Endothelial cell of umbilical vein (primary cell): ENCODE data around the gene LILRA2. TPM values are rescaled to one million over a fixed set of nuclear protein-coding genes. Genes with fewer than 3 reads are reported as not detected.

ENCODE experiments used
- Bru-seq: library from RNA; stranded (reverse); fragments of 400-500 nt; gene quantifications from one replicate; lab custom pipeline; 2021; lab: Mats Ljungman, UMichigan
- BruChase-seq, 2 experiments: library from RNA; stranded (reverse); fragments of 400-500 nt; gene quantifications; one replicate each; lab custom pipeline; 2021; lab: Mats Ljungman, UMichigan
- BruUV-seq: library from RNA; stranded (reverse); fragments of 400-500 nt; replicated peaks from 2 replicates; lab custom pipeline; 2021; lab: Mats Ljungman, UMichigan
- CTCF ChIA-PET: fragments of 300-600, 350-600 bp; sonication (Branson Sonifier 250); formaldehyde crosslinking; loops from one replicate; lab custom pipeline; 2021; ENCODE audit warnings: antibody characterized with exemption, inconsistent platforms; lab: Charles Lee
- POLR2A ChIA-PET: fragments of 300-600, 350-600 bp; sonication (Branson Sonifier 250); formaldehyde crosslinking; loops from one replicate; lab custom pipeline; 2021; ENCODE audit warnings: antibody characterized with exemption, inconsistent platforms; lab: Charles Lee
- DNase-seq: peaks from one replicate; pipeline ENCODE4 v3.0.0-alpha.2; 2011; ENCODE audit warnings: low read depth, low spot score
- FAIRE-seq: peaks from 2 replicates; lab custom pipeline; 2011; peaks lifted over from hg19 to GRCh38; lab: Jason Lieb, UNC
- H2AFZ ChIP-seq: 2 replicates; pipeline ENCODE4 v1.6.0; 2012; ENCODE audit warnings: low read depth, low read length, control low read depth, inconsistent platforms
- H3K27ac ChIP-seq: 2 replicates; pipeline ENCODE4 v1.5.1; 2011; ENCODE audit warnings: low read depth, mild to moderate bottlenecking, control low read depth, low read length, moderate library complexity; ENCODE audit not compliant: insufficient read depth
- H3K27me3 ChIP-seq, 2 experiments: 2 replicates each; pipeline versions ENCODE4 v1.6.0 to v1.6.1; 2011; ENCODE audit warnings: low read length in 2 of 2, mixed read lengths in 1 of 2; ENCODE audit not compliant: control insufficient read depth in 2 of 2, insufficient read depth in 2 of 2
- H3K36me3 ChIP-seq, 2 experiments: 2 replicates in 1 of 2; 3 replicates in 1 of 2; pipeline ENCODE4 v1.5.1; 2011; ENCODE audit warnings: low read length in 2 of 2, mild to moderate bottlenecking in 1 of 2, moderate library complexity in 1 of 2; ENCODE audit not compliant: control insufficient read depth in 2 of 2, insufficient read depth in 2 of 2; ENCODE audit errors: extremely low read depth in 1 of 2
- H3K4me1 ChIP-seq: 3 replicates; pipeline ENCODE4 v1.5.1; 2011; ENCODE audit warnings: mild to moderate bottlenecking, low read length; ENCODE audit not compliant: control insufficient read depth, insufficient read depth; ENCODE audit errors: extremely low read depth
- H3K4me2 ChIP-seq: 2 replicates; pipeline ENCODE4 v1.6.1; 2011; ENCODE audit warnings: low read length, control low read depth, mixed read lengths; ENCODE audit not compliant: insufficient read depth
- H3K4me3 ChIP-seq, 3 experiments: fragments of 200-600 bp in 1 of 3; sonication (generic), shearing (Covaris generic) in 1 of 3; replicated peaks in 1 of 3; 2 replicates each; pipeline ENCODE4 v1.5.1; 2011 to 2016; ENCODE audit warnings: control low read depth in 3 of 3, low read length in 3 of 3, mild to moderate bottlenecking in 2 of 3, inconsistent platforms in 1 of 3, low read depth in 1 of 3, moderate library complexity in 1 of 3; ENCODE audit not compliant: insufficient read depth in 1 of 3
- H3K79me2 ChIP-seq: 2 replicates; pipeline ENCODE4 v1.6.0; 2012; ENCODE audit warnings: low read length, inconsistent platforms; ENCODE audit not compliant: control insufficient read depth, insufficient read depth
- H3K9ac ChIP-seq: replicated peaks from 2 replicates; pipeline ENCODE3; 2011; ENCODE audit warnings: low read length, control low read depth; ENCODE audit not compliant: insufficient read depth; ENCODE audit errors: extremely low read depth
- H3K9me1 ChIP-seq: replicated peaks from 3 replicates; pipeline ENCODE4 v1.6.0; 2011; ENCODE audit warnings: mild to moderate bottlenecking, low read length; ENCODE audit not compliant: control insufficient read depth, insufficient read depth; ENCODE audit errors: extremely low read depth
- H3K9me3 ChIP-seq: replicated peaks from 2 replicates; pipeline ENCODE4 v1.5.1; 2012; ENCODE audit warnings: low read length, inconsistent platforms; ENCODE audit not compliant: control insufficient read depth, insufficient read depth
- H4K20me1 ChIP-seq: replicated peaks from 2 replicates; pipeline ENCODE3; 2011; ENCODE audit warnings: mild to moderate bottlenecking, low read length; ENCODE audit not compliant: control insufficient read depth, insufficient read depth; ENCODE audit errors: extremely low read depth
- EZH2 ChIP-seq: IDR thresholded peaks from 2 replicates; pipeline ENCODE4 v1.6.1; 2012; ENCODE audit warnings: borderline replicate concordance, low read depth, mild to moderate bottlenecking, moderate library complexity, low read length, inconsistent platforms; ENCODE audit not compliant: severe bottlenecking
- FOS ChIP-seq: IDR thresholded peaks from 2 replicates; pipeline ENCODE4 v1.6.1; 2011; ENCODE audit warnings: mild to moderate bottlenecking, low read length, moderate library complexity, borderline replicate concordance; ENCODE audit not compliant: insufficient read depth
- GATA2 ChIP-seq: IDR thresholded peaks from 2 replicates; pipeline ENCODE4 v1.7.0; 2011; ENCODE audit warnings: low read depth, mild to moderate bottlenecking, moderate library complexity, mixed read lengths, low read length; ENCODE audit not compliant: insufficient read length, insufficient read depth
- JUN ChIP-seq: IDR thresholded peaks from 2 replicates; pipeline ENCODE4 v1.6.1; 2011; ENCODE audit warnings: borderline replicate concordance, low read depth; ENCODE audit not compliant: insufficient read length, insufficient read depth
- MYC ChIP-seq: IDR thresholded peaks from one replicate; pipeline ENCODE4 v1.6.1; 2011; ENCODE audit warnings: mild to moderate bottlenecking, low read depth, low read length
- POLR2A ChIP-seq: IDR thresholded peaks from 2 replicates; pipeline ENCODE4 v1.6.1; 2012; ENCODE audit warnings: low read depth, mild to moderate bottlenecking, control low read depth, low read length
- POLR2AphosphoS5 ChIP-seq: IDR thresholded peaks from 2 replicates; pipeline ENCODE4 v1.6.1; 2012; ENCODE audit warnings: low read depth, mild to moderate bottlenecking, control low read depth, low read length, moderate library complexity; ENCODE audit not compliant: insufficient read depth
- dilution Hi-C: fragments of 300-500 bp; cut with MboI; formaldehyde crosslinking; loops from one replicate; pipeline ENCODE4 v1.15.0; 2019; ENCODE audit warnings: low sequenced_read_pairs; ENCODE audit not compliant: extremely low pct_ligation_motif_present
- intact Hi-C: fragments of 100-400 bp; cut with micrococcal nuclease; formaldehyde crosslinking; loops from one replicate; pipeline ENCODE4 v1.10.0; 2022
- long read RNA-seq: library from polyadenylated mRNA; stranded (forward); transcript quantifications from one replicate; pipeline ENCODE4 v2.0.0, GENCODE V29; 2021
- polyA minus RNA-seq, 3 experiments: library from RNA; depleted of rRNA, polyadenylated mRNA; stranded (reverse); fragments of >200 nt; gene quantifications; 1 replicate in 1 of 3; 2 replicates in 2 of 3; pipeline ENCODE4 v1.2.3, GENCODE V29; 2011
- polyA plus RNA-seq, 4 experiments: library from polyadenylated mRNA; depleted of rRNA in 3 of 4; stranded (reverse) in 3 of 4; unstranded in 1 of 4; fragments of >200 nt; gene quantifications; 2 replicates each; pipeline versions ENCODE4 v1.2.1 to v1.2.3, GENCODE V29; 2011 to 2012; ENCODE audit warnings: missing spikeins in 1 of 4
- total RNA-seq: library from RNA; stranded (reverse); gene quantifications from 2 replicates; pipeline ENCODE4 v1.2.3, GENCODE V29; 2021
- TF ChIP-seq, protein P1 (sequence below): IDR thresholded peaks from 2 replicates; pipeline ENCODE4 v1.6.1; 2011; ENCODE audit not compliant: insufficient read depth, insufficient read length
- TF ChIP-seq, protein P2 (sequence below), 2 donors: IDR thresholded peaks; 1 replicate in 1 of 2; 2 replicates in 1 of 2; pipeline ENCODE4 v1.5.1; 2011; ENCODE audit warnings: low read length in 2 of 2, mild to moderate bottlenecking in 2 of 2, moderate library complexity in 2 of 2, control low read depth in 1 of 2, inconsistent platforms in 1 of 2, low read depth in 1 of 2; ENCODE audit not compliant: insufficient read depth in 1 of 2; ENCODE audit errors: extremely low read depth in 1 of 2

Gene LILRA2
- not detected in 2 replicates for total RNA-seq
- not detected in 2 replicates for polyA plus RNA-seq
- polyA plus RNA-seq (2011; cell fraction: cytosol; rRNA removed) = not detected in 2 replicates
- not detected in 2 replicates for polyA plus RNA-seq (2011; cell fraction: nucleus; rRNA removed)
- not detected in 2 replicates for polyA plus RNA-seq (2012)
- polyA minus RNA-seq = not detected in 2 replicates
- polyA minus RNA-seq (2011; cell fraction: cytosol; rRNA and poly(A)+ RNA removed) = not detected
- polyA minus RNA-seq (2011; cell fraction: nucleus; rRNA and poly(A)+ RNA removed) = not detected in 2 replicates
- Bru-seq, nascent RNA = percentile 6 among the genes with signal in this experiment
- BruChase-seq, experiment 1, labeled RNA remaining after a 6-hour chase = not detected
- BruChase-seq, experiment 2, labeled RNA remaining after a 2-hour chase = not detected
- long read RNA-seq = 0 reads

DNA sequence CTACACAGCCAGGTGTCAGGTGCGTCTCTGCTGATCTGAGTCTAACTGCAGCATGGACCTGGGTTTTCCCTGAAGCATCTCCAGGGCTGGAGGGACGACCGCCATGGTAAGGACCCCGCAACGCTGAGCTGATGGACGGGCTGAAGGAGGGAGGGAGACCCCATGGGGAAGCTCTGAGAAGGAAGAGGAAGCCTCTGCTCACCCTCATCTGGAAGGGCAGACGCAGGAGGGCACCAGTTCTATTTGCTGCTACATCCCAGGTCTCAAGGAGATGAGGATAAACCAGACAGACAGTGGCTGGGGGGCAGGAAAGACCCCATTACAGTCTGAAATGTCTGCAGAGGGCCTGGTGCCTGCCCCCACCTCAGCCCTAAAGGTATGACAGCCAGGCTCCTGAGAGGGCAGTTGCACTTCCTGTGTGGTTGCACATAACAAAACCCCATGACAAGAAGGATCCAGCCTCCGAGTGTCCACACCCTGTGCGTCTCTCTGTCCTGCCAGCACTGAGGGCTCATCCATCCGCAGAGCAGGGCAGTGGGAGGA, at the start of gene LILRA2:
TSS of gene LILRA2 (plus strand) at position 461 of the 543 bp plus-strand sequence. CDS start 89 bp downstream, outside the sequence.
- Histone ChIP-seq H3K9me1 (no peaks in the 10 kb centered on the region), H3K36me3 (no peaks in the 10 kb centered on the region), H2AFZ (no peak within 1 kb of the TSS), H3K27me3 (no peaks in the 10 kb centered on the region), H3K9me3 (no peaks in the 10 kb centered on the region), H3K79me2 (no peaks in the 10 kb centered on the region), H3K9ac (no peak within 1 kb of the TSS), H3K4me2 (no peak within 1 kb of the TSS), H4K20me1 (no peaks in the 10 kb centered on the region), H3K4me3 (no peak within 1 kb of the TSS), H3K27ac (no peak within 1 kb of the TSS), H3K4me1 (no peaks in the 10 kb centered on the region)
- ChIA-PET POLR2A (no interaction called here), CTCF (no interaction called here)
- dilution Hi-C loops (no loop called here), intact Hi-C loops (no loop called here)
- DNase-seq (no peak), FAIRE-seq (no peak)
- TF ChIP-seq, protein P1, sequence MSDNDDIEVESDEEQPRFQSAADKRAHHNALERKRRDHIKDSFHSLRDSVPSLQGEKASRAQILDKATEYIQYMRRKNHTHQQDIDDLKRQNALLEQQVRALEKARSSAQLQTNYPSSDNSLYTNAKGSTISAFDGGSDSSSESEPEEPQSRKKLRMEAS = no peak
- TF ChIP-seq EZH2 = no peak
- no peak for TF ChIP-seq FOS
- no peak for TF ChIP-seq GATA2
- no peak for TF ChIP-seq POLR2AphosphoS5
- no peak for TF ChIP-seq JUN
- no peak for TF ChIP-seq POLR2A
- TF ChIP-seq MYC = no peak
- TF ChIP-seq, protein P2, sequence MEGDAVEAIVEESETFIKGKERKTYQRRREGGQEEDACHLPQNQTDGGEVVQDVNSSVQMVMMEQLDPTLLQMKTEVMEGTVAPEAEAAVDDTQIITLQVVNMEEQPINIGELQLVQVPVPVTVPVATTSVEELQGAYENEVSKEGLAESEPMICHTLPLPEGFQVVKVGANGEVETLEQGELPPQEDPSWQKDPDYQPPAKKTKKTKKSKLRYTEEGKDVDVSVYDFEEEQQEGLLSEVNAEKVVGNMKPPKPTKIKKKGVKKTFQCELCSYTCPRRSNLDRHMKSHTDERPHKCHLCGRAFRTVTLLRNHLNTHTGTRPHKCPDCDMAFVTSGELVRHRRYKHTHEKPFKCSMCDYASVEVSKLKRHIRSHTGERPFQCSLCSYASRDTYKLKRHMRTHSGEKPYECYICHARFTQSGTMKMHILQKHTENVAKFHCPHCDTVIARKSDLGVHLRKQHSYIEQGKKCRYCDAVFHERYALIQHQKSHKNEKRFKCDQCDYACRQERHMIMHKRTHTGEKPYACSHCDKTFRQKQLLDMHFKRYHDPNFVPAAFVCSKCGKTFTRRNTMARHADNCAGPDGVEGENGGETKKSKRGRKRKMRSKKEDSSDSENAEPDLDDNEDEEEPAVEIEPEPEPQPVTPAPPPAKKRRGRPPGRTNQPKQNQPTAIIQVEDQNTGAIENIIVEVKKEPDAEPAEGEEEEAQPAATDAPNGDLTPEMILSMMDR (IDR thresholded peaks at IDR 0.05; ENCODE audit: extremely low read depth in 1 of 2, insufficient read depth in 1 of 2, low read depth in 1 of 2, low read length in 2 of 2) = no peak
- BruUV-seq = no TSS peak
